Femur (tissue), 1 donor: Measurements from ENCODE around the gene XIRP1.

Experiments
- DNase-seq: peaks from one replicate; pipeline ENCODE4 v3.0.0-alpha.2; 2017

The XIRP1 gene

DNA sequence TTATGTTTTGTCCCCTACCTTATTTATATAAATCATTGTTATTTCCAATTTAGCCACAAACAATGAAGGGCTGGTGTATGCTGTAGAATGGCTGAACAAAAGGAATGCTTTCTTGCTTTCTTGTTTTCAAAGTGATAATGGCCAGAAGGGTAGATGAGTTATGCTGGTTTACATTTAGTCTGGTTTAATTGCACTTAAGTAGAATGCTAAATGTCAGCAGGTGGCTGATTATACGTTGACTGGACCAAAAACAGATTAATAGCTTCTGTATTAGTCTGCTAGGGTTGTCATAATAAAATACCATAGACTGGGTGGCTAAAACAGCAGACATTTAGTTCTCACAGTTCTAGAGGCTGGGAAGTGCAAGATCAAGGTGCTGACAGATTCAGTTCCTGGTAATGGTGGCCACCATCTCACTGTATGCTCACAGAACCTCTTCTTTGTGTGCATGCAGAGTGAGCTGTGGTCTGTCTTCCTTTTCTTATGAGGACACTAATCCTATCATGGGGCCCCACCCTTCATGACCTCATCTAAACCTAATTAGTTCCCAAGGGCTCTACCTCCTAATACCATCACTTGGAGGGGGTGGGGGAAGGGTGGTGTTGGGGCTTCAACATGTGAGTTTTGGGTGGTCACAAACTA is 17.1 kb upstream of the XIRP1 start:
- no peak for DNase-seq

DNA sequence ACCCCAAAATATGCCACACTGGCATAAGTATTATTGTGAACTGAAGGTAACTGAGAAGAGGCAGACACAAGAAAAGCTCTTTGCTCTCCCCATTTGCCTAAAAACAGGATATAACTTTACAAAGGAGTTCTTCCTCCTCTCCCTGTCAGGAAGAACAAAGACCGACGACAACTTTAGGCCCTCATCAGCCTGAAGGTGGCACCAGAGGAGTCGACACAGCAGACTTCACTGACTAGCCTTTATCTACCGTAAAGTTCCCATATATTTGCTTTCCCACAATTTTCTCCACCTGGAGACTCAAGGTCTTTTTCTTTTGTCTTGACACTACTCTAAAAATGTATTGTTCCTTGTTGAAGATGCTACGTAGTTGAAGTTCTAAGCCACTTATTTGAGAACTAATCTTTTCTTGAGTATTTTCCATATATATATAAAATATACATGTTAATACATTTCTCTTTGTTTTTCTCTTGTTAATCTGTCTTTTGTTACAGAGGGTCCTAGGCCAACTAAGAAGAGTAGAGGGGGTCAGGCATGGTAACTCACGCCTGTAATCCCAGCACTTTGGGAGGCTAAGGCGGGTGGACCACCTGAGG is 16.2 kb upstream of the XIRP1 start:
- peak; percentile 56 for DNase-seq

DNA sequence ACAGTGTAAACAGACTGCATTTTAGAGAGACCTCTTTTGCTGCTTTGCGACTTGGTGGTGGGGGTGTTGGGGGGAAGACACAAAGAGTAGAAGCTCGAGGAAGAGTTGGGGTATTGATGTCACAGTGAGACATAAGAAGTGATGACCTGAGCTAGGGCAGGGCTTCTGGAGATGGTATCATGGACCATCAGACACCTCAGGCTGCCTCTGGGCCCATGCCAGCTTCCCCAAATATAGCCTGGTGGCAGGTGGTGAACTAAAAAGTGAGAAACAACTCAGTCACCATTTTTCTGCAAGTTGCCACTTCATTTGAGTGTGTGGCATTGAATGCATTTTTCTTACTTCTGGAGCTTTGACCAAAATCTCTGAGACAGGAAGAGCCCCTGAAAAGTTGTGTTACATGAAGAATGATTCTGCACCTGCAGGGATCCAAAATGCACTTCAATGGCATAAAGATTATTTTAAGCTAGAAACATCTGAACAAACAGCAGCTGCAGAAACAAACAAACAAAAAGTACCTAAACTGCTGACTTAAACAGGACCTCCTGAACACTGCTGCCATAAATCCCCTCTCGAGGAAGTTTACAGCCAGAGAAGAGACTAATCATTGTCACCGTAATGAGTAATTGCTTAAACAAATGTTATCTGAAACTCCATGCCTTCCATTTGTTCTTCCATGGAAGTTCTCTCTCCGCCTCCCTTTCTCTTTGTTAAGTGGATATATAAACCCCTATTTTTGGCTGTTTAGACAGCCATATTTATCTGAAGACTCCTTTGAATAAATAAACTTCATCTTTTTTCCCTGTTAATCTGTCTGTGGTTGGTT is 15.2 kb upstream of the XIRP1 start:
- no peak for DNase-seq

DNA sequence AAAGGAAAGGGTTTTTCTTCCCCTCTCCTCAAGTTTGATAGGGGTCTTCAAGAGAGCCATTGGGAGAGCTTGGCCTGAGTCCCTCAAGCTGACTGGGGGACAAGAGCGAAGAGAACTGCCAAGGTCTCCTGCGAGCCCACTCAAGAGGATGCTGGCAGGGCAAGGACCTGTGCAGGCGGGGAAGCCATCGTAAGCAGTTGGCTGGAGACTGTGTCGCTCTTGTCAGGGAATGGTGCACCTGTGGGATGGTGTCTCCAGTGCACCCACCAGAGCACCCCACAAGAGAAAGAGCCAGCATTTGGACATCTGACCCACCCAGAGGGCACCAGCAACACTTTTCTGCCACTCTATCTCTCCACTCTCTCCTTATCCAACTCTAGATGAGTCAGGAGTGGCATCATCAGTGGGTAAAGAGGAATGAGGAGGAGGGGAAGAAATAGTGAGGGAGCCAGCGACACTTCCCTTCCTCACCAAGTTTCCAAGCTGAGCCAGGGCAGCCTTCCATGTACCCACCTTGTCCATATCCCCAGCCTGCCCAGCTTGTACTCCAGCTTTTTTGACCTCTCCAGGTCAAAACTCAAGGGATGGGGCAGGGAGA is 13.6 kb upstream of the XIRP1 start:
- no peak for DNase-seq

DNA sequence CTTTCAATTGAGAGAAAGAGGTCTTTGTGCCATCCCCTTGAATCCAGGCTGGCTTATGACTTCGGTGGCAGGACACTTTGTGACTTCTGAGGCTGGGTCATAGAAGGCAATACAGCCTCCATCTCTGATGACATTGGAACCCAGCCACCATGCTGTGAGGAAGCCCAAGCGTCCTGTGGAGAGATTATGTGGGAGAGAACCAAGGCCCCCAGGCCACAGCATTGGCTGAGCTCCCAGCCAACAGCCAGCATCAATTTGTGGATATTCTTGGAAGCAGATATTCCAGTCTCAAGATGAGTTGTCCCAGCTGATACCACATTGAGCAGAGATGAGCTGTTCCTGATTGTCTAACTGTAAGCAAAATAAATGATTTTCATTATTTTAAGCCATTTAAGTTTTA is 12.7 kb upstream of the XIRP1 start:
- DNase-seq: no peak

DNA sequence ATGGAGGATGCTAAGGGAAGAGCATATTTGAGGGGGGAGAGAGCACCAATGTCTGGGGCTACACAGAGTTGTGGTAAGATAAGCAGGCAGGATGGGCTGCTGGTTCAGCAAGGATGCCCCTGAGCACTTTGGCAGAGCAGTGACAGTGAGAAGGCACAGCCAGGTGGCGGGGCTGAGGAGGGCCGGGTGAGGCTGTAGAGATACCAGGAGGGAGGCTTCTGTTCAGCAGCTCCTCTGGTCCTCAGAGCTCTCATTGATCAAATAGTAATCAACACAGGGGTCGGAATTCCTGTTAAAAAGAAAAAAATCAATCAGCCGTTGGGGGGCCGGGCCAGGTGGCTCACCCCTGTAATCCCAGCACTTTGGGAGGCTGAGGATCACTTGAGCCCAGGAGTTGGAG is 11.5 kb upstream of the XIRP1 start:
- DNase-seq: no peak

DNA sequence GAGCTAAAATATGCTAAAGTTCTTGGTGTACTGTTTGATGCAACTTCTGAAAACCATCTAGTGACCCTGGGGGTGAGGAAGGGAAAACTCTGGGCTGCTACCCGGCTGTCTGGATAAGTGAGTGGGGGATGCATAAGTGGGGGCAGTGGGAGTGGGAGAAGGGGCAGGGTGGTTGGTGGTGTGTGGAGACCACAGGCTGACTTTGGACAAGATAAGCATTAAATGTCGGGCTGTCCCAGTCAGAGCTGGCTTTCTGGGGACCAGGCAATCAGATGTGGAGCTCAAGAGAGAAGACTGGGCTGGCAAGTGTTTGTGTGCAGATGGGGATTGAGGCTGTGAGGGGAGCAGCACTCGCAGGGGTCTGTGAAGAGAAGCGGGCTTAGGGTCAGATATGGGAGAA is 11.0 kb upstream of the XIRP1 start:
- DNase-seq: no peak

DNA sequence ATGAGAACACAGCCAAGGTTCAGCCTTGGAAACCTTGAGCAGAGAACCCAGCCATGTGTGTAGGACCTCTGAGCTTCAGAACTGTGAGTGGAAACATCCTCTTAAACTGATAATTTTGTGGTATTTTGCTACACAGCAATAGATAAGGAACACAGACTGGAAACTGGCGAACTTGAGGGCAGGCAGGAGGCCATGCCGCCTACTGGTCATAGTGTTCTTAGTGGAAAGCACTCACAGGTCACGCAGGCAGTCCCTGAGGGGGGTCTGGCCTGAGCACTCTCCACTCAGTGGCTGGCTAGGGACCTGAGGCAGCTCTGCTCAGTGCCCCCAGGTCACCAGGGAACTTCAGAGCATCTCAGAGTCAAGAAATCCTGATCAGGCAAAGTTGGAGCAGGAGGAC is 9.7 kb upstream of the XIRP1 start:
- no peak for DNase-seq

DNA sequence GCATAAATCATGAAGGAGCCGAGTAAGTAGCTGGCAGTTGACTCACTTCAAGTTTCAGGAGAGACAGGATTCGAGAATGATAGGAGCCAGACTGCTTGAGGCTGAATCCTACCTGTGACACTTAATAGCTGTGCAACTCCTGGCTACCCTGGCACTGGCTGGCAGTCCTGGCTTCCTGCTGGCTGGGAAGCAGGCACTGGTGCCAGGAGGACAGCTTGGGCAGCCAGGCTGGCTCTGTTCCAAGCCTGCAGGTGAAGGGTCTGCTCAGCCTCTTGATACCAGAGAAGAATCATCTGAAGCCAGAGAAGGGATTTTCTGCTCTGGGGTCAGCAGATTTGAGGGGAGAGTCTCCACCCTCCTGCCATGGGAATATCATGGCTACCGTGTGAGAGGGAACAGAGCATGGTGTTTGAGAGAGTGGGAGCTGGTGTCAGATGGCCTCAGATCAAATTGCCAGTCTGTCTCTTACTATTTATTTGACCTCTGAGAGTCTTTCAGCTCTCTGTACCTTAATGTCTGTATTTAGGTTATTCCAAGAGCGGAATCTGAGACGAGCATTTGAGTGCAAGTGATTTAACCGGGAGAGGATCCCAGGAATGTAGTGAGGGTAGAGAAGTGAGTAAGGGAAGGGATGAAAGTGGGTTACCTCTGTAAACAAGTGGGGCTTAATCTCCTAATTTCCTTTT is 4.4 kb upstream of the XIRP1 start:
- DNase-seq: no peak

DNA sequence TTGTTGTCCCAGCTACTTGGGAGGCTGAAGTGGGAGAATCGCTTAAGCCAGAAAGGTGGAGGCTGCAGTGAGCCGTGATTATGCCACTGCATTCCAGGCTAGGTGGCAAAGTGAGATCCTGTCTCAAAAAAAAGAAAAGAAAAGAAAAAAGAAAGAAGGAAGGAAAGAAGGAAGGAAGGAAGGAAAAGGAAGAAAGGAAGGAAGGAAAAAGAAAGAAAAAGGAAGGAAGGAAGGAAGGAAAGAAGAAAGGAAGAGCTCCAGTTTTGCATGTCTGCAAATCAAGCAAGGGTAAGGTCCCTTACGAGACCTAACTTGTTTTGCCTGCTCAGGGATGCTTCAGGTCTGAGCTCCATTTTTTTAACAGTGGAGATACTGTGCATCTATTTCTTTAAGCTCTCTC is 3.6 kb upstream of the XIRP1 start:
- DNase-seq: no peak

DNA sequence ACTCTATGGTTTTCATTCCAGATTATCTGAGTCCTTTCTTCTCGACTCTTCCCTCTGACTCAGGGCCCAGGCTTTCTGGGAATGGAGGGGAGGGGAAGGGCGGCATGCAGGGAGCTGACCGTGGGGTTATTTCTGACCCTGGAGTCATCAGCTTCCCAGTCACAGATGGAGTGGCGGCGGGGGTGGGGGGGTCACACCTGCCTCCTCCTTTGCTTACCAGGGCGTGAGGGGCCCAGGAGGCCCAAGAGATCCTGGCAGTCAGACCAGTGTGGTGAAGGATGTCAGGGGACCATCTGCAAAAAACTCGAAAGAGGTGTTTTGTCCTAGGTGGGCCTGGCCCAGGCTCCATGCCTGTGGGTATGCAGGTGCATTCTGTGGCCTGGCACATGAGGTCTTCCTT is 996 bp upstream of the XIRP1 start:
- DNase-seq: peak; percentile 49

DNA sequence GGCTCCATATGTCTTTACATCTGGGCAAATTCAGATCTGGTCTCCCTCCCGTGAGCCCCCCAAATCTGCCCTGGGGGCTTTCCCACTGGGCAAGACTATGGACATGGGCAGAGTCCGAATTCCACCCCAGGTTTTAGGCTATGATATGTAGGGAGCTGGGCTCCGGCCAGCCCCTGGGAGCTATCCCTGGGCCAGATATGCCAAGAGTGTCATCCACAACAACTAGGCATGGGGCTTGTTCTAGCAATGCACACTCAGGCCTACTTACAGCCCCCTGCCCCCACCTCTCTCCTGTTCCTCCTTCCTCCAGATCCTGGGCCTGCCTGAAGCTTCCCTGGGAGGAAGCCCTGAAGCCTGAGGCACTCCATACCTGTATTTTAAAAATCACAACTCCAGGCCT is 622 bp downstream of the XIRP1 start:
- no peak for DNase-seq

DNA sequence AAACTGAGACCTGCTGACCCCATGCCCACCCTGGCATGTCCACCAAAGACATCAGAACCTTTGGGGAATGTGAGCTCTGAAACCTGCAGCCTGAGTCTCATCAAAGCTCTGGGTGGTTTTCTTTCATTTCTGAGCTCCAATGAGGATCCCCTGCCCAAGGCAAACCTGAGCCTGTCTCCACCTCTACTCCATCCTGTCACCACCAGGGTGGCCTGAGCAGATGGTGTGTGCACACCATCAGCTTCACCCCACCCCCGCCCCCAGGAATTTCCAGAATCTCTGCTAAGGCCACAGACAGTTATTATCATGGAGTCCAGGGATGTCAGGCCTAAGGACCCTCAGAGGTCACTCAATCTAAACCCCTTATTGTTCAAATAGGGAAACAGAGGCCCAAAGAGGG is 1.3 kb downstream of the XIRP1 start:
- DNase-seq: no peak

DNA sequence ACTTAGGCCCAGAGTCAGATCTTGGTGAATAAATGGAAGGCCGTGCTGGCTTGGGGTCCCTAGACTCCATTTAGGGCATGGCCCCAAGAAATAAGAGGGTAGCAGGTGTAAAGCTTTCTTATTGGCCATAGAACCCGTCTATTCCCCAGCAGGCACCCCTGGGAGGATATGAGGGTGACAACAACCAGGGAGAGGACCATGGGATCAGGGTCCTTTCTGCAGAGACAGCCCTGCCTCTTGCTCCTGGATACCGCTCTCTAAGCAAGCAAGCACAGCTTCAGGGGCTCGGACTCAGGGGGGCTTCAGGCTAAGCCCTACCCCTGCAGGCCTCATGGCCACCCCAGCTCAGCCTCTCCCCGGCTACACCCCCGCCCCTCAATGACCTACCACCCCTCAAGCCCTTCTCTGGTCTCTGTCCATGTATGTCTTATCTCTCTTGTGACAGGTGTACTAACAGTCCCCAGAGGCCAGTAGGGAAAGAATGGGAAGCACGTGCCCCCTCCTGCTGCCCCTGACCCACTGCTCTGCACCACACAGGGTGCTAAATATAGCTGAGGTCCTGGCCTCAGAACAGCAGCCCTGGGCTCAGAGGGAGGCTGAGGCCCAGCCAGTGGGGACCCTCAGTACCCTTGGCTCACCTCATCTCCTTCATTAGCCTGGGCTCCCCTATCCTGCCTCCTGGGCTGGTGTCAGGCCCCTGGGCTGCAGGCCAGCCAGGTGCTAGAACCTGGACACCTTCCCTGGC is 1.9 kb downstream of the XIRP1 start:
- DNase-seq: no peak

DNA sequence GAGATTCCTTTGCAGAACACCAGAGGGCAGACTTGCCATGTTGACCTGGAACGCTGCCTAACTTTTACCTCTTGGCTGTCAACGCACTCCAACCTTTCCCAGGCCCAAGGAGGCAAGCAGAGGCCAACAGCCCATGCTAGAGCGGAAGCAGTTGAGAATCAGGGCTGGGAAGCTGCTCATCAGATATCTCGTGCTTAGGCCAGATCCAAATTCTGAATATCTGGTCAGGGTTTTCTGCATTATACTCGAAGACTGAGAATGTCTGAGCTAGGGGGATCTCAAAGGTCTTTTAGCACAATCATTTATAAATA is 2.5 kb downstream of the XIRP1 start:
- DNase-seq: peak; percentile 71

DNA sequence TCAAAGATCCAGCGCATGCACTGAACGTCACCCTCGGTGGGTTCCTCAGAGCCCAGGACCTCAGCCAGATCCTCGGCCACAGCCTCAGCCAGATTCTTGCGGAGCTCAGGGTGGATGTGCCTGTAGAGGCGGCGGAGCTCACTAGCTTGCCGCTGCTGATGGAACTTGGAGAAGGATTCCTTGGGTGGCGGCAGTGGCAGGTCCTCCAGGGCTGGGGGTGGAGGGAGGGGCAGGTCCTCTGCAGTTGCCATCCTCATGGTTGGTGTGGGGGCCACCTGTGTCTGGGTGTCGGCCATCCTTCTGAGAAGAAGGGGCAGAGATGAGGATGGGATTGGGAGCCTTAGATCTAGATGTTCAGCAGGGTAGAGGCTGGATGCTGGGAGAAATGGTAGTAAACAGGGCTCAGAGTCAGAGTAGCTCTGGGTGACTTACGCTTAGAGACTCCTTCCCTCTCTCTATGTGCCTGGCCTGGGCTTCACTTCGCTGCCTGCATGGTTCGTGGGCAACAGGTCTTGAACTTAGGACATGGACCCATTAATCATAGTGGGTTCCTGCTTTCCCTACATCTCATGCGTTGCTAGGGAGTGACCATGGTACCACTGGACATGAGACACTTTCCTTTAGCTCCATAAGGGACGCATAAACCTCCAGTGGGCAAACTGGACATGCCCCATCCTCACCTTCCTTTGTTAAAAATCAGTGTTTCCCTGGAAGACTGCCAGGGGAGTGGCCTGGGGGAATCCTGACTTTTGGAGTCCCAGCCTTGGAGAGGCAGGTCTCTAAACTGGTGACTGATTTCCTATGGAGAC is 3.0 kb downstream of the XIRP1 start:
- no peak for DNase-seq

DNA sequence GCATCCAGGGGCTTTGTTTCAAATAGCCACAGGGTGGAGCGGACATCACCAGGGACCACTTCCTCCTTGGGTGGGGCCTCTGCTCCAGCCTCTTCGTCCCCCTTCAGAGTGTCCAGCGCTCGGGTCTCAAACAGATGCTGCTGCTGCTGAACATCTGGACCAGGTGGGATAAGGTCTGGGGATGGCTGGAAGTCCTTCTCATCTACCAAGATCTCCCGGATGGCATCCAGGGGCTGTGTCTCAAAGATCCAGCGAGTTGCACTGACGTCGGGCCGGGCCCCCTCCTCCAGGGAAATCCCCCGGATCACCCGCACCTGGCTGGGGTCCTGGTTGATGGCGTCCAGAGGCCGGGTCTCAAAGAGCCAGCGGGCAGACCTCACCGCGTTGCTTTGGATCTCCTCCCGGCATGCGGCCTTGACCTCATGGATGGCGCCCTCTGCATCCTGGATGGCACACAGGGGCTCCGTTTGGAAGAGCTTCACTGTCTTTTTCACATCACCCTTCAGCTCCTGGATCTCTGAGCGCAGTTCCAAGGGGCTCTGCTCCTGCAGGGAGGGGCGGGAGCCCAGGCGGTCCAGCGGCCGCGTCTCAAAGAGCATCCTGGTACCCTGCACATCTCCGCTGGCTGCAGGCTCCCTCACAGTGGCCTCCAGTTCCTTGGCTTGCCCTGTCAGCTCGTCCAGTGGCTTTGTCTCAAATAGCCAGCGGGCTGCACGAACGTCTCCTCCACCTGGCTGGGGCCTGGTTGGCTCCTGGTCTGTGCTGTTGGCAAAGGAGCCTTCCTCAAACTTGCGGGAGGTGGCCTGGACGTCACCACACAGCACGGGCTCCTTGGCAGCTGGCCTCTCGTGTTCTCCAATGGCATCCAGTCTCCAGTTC is 3.9 kb downstream of the XIRP1 start:
- no peak for DNase-seq

DNA sequence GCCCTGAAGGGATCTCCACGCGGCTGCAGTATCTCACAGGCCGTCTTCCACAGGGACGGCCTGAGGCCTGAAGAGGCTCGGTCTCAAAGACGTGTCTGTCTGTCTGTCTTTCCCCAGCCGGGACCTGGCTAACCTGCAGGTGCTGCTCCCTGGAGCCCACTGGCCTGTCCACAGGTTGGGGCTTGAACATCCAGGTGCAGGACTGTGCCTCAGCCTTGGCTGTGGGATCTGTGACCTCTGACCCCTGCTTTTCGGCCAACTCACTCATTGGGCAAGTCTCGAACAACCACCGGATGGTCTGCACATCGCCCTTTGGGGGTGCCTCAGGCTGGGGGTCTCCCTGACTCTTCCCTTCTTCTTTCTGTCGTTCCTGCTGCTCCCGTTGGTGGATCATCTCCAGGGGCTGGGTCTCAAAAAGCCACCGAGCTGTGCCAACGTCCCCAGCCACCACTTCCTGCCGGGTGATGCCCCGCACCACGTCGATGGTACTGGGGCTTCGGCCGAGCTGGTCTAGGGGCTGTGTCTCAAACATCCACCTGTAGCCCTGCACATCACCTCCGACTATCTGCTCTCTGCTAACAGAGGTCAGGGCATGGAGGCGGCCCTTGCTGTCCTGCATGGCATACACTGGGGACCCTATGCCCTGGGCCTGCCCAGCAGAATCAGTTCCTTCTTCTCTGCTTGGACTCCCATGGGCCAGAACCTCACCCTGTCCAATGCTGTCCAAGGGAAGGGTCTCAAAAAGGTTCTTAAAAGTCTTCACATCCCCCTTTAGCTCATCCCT is 4.8 kb downstream of the XIRP1 start:
- DNase-seq: no peak

DNA sequence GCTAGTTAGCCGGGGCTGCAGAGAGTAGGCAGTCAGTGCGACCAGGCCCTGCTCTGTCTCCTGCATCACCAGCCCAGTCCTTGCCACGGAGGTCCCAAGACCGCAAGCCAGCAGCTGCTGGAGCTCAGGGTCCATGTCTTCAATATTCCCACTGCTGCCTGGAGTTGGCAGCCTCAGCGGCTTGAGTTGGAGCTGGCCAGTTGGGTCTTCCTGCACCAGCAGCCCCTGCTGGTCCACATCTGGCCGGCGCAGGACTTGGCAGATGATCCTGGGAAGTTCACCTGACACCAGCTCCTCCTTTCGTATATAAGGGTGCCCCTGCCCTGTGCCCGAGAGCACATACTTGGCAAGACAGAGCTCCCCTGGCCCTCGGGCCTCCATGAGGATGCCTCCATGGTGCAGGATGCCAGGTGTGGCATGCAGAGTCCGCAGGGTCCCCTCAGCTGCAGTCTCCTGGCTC is 5.7 kb downstream of the XIRP1 start:
- no peak for DNase-seq
